ENCODE results near the gene CNTNAP2. TPM values are rescaled to one million over a fixed set of nuclear protein-coding genes. Genes with fewer than 3 reads are reported as not detected.

Gene CNTNAP2
- total RNA-seq, 2 experiments from 2014 or later, result 0.14 TPM; not detected in 1

GRCh38 chr7:147311336-147311735, 1194.7 kb downstream of the CNTNAP2 start:
- DNase-seq, result no peak
- intact Hi-C loops (cut with micrococcal nuclease), result no loop called here
- CTCF ChIA-PET, result no interaction called here
- Mint-ChIP-seq H3K4me3 (no peak overlapping the region), H3K4me1 (ENCODE audit: low read depth) (no peaks in the 10 kb centered on the region), H3K36me3 (ENCODE audit: low read depth) (no peaks in the 10 kb centered on the region), H3K27ac (no peak overlapping the region), H3K9me3 (peaks cover 13% of the 10 kb centered on the region), H3K27me3 (ENCODE audit: low read depth) (no peaks in the 10 kb centered on the region)

GRCh38 chr7:147321504-147321903, 1204.9 kb downstream of the CNTNAP2 start:
- intact Hi-C loops (cut with micrococcal nuclease), result no loop called here
- Mint-ChIP-seq H3K9me3 (peaks cover 4% of the 10 kb centered on the region), H3K27ac (no peak overlapping the region), H3K4me3 (no peak overlapping the region), H3K27me3 (ENCODE audit: low read depth) (no peaks in the 10 kb centered on the region), H3K36me3 (ENCODE audit: low read depth) (no peaks in the 10 kb centered on the region), H3K4me1 (ENCODE audit: low read depth) (no peaks in the 10 kb centered on the region)
- no peak for DNase-seq
- CTCF ChIA-PET, result no interaction called here

GRCh38 chr7:147332988-147333387, 1216.4 kb downstream of the CNTNAP2 start:
- Mint-ChIP-seq H3K27me3 (ENCODE audit: low read depth) (no peaks in the 10 kb centered on the region), H3K9me3 (peaks cover 11% of the 10 kb centered on the region), H3K4me3 (no peak overlapping the region), H3K27ac (no peak overlapping the region), H3K4me1 (ENCODE audit: low read depth) (no peaks in the 10 kb centered on the region), H3K36me3 (ENCODE audit: low read depth) (no peaks in the 10 kb centered on the region)
- CTCF ChIA-PET, result no interaction called here
- DNase-seq, result no peak
- intact Hi-C loops (cut with micrococcal nuclease), result no loop called here

GRCh38 chr7:147363101-147363500, 1246.5 kb downstream of the CNTNAP2 start:
- H3K4me1 Mint-ChIP-seq (ENCODE audit: low read depth), result no peaks in the 10 kb centered on the region
- no peak for DNase-seq
- intact Hi-C loops (cut with micrococcal nuclease), result no loop called here
- CTCF ChIA-PET, result no interaction called here
- no peaks in the 10 kb centered on the region for H3K36me3 Mint-ChIP-seq (ENCODE audit: low read depth)
- H3K9me3 Mint-ChIP-seq, result peaks cover 8% of the 10 kb centered on the region
- no peaks in the 10 kb centered on the region for H3K27me3 Mint-ChIP-seq (ENCODE audit: low read depth)
- H3K4me3 Mint-ChIP-seq, result no peak overlapping the region
- H3K27ac Mint-ChIP-seq, result no peak overlapping the region

GRCh38 chr7:147376192-147376591, 1259.6 kb downstream of the CNTNAP2 start:
- no peaks in the 10 kb centered on the region for H3K4me1 Mint-ChIP-seq (ENCODE audit: low read depth)
- no peak overlapping the region for H3K4me3 Mint-ChIP-seq
- H3K27ac Mint-ChIP-seq, result no peak overlapping the region
- no peaks in the 10 kb centered on the region for H3K36me3 Mint-ChIP-seq (ENCODE audit: low read depth)
- H3K27me3 Mint-ChIP-seq (ENCODE audit: low read depth), result no peaks in the 10 kb centered on the region
- peaks cover 1% of the 10 kb centered on the region for H3K9me3 Mint-ChIP-seq
- intact Hi-C loops (cut with micrococcal nuclease), result no loop called here
- DNase-seq, result no peak
- CTCF ChIA-PET, result no interaction called here

GRCh38 chr7:147380926-147381325, 1264.3 kb downstream of the CNTNAP2 start:
- Mint-ChIP-seq H3K9me3 (peaks cover 14% of the 10 kb centered on the region), H3K27ac (no peak overlapping the region), H3K4me1 (ENCODE audit: low read depth) (no peaks in the 10 kb centered on the region), H3K36me3 (ENCODE audit: low read depth) (no peaks in the 10 kb centered on the region), H3K27me3 (ENCODE audit: low read depth) (no peaks in the 10 kb centered on the region), H3K4me3 (no peak overlapping the region)
- CTCF ChIA-PET, result no interaction called here
- intact Hi-C loops (cut with micrococcal nuclease), result no loop called here
- no peak for DNase-seq

- Mint-ChIP-seq H3K4me1 (ENCODE audit: low read depth) (no peaks in the 10 kb centered on the region), H3K4me3 (no peak overlapping the region), H3K36me3 (ENCODE audit: low read depth) (no peaks in the 10 kb centered on the region), H3K9me3 (peaks cover 5% of the 10 kb centered on the region), H3K27ac (no peak overlapping the region), H3K27me3 (ENCODE audit: low read depth) (no peaks in the 10 kb centered on the region)
- intact Hi-C loops (cut with micrococcal nuclease), result no loop called here
- DNase-seq, result no peak
- CTCF ChIA-PET, result no interaction called here
Observed at GRCh38 chr7:147394329-147394728, 1277.7 kb downstream of the CNTNAP2 start.

- Mint-ChIP-seq H3K4me3 (no peak overlapping the region), H3K4me1 (ENCODE audit: low read depth) (no peaks in the 10 kb centered on the region), H3K27ac (no peak overlapping the region), H3K27me3 (ENCODE audit: low read depth) (no peaks in the 10 kb centered on the region), H3K9me3 (peaks cover 4% of the 10 kb centered on the region), H3K36me3 (ENCODE audit: low read depth) (no peaks in the 10 kb centered on the region)
- intact Hi-C loops (cut with micrococcal nuclease), result no loop called here
- no peak for DNase-seq
- CTCF ChIA-PET, result no interaction called here
Observed at GRCh38 chr7:147400221-147400689, 1283.7 kb downstream of the CNTNAP2 start.

GRCh38 chr7:147400925-147401324, 1284.3 kb downstream of the CNTNAP2 start:
- no peaks in the 10 kb centered on the region for H3K36me3 Mint-ChIP-seq (ENCODE audit: low read depth)
- no peak overlapping the region for H3K27ac Mint-ChIP-seq
- H3K4me1 Mint-ChIP-seq (ENCODE audit: low read depth), result no peaks in the 10 kb centered on the region
- H3K9me3 Mint-ChIP-seq, result peaks cover 4% of the 10 kb centered on the region
- no peaks in the 10 kb centered on the region for H3K27me3 Mint-ChIP-seq (ENCODE audit: low read depth)
- H3K4me3 Mint-ChIP-seq, result no peak overlapping the region
- intact Hi-C loops (cut with micrococcal nuclease), result no loop called here
- no peak for DNase-seq
- CTCF ChIA-PET, result no interaction called here

- CTCF ChIA-PET, result no interaction called here
Observed at GRCh38 chr7:147405621-147406020, 1289.0 kb downstream of the CNTNAP2 start.

GRCh38 chr7:147406521-147407135, 1290.0 kb downstream of the CNTNAP2 start:
- DNase-seq, result no peak
- H3K9me3 Mint-ChIP-seq, result peaks cover 6% of the 10 kb centered on the region
- H3K27ac Mint-ChIP-seq, result no peak overlapping the region
- no peaks in the 10 kb centered on the region for H3K4me1 Mint-ChIP-seq (ENCODE audit: low read depth)
- no peaks in the 10 kb centered on the region for H3K27me3 Mint-ChIP-seq (ENCODE audit: low read depth)
- CTCF ChIA-PET, result no interaction called here
- H3K4me3 Mint-ChIP-seq, result no peak overlapping the region
- H3K36me3 Mint-ChIP-seq (ENCODE audit: low read depth), result no peaks in the 10 kb centered on the region
- intact Hi-C loops (cut with micrococcal nuclease), result no loop called here

More at GRCh38 chr7:147405621-147406020, 1289.0 kb downstream of the CNTNAP2 start:
- intact Hi-C loops (cut with micrococcal nuclease), result no loop called here
- Mint-ChIP-seq H3K36me3 (ENCODE audit: low read depth) (no peaks in the 10 kb centered on the region), H3K4me3 (no peak overlapping the region), H3K9me3 (peaks cover 6% of the 10 kb centered on the region), H3K4me1 (ENCODE audit: low read depth) (no peaks in the 10 kb centered on the region), H3K27me3 (ENCODE audit: low read depth) (no peaks in the 10 kb centered on the region), H3K27ac (no peak overlapping the region)
- DNase-seq, result no peak

GRCh38 chr7:147411096-147411495, 1294.5 kb downstream of the CNTNAP2 start:
- CTCF ChIA-PET, result no interaction called here
- no peaks in the 10 kb centered on the region for H3K36me3 Mint-ChIP-seq (ENCODE audit: low read depth)

GRCh38 chr7:147412109-147412508, 1295.5 kb downstream of the CNTNAP2 start:
- Mint-ChIP-seq H3K9me3 (peaks cover 11% of the 10 kb centered on the region), H3K36me3 (ENCODE audit: low read depth) (no peaks in the 10 kb centered on the region), H3K27me3 (ENCODE audit: low read depth) (no peaks in the 10 kb centered on the region), H3K4me3 (no peak overlapping the region), H3K4me1 (ENCODE audit: low read depth) (no peaks in the 10 kb centered on the region), H3K27ac (no peak overlapping the region)
- CTCF ChIA-PET, result no interaction called here
- intact Hi-C loops (cut with micrococcal nuclease), result no loop called here
- no peak for DNase-seq

More at GRCh38 chr7:147411096-147411495, 1294.5 kb downstream of the CNTNAP2 start:
- no peaks in the 10 kb centered on the region for H3K27me3 Mint-ChIP-seq (ENCODE audit: low read depth)
- H3K4me3 Mint-ChIP-seq, result no peak overlapping the region
- no peak overlapping the region for H3K27ac Mint-ChIP-seq
- H3K9me3 Mint-ChIP-seq, result peaks cover 11% of the 10 kb centered on the region
- H3K4me1 Mint-ChIP-seq (ENCODE audit: low read depth), result no peaks in the 10 kb centered on the region
- no peak for DNase-seq
- intact Hi-C loops (cut with micrococcal nuclease), result no loop called here
